ENCODE results near the gene ZBTB9. TPM values are rescaled to one million over a fixed set of nuclear protein-coding genes. Genes with fewer than 3 reads are reported as not detected.

Gene ZBTB9
- total RNA-seq, 4 donors from 2014 or later, result 3.1 to 3.7 (median 3.4) TPM

DNA sequence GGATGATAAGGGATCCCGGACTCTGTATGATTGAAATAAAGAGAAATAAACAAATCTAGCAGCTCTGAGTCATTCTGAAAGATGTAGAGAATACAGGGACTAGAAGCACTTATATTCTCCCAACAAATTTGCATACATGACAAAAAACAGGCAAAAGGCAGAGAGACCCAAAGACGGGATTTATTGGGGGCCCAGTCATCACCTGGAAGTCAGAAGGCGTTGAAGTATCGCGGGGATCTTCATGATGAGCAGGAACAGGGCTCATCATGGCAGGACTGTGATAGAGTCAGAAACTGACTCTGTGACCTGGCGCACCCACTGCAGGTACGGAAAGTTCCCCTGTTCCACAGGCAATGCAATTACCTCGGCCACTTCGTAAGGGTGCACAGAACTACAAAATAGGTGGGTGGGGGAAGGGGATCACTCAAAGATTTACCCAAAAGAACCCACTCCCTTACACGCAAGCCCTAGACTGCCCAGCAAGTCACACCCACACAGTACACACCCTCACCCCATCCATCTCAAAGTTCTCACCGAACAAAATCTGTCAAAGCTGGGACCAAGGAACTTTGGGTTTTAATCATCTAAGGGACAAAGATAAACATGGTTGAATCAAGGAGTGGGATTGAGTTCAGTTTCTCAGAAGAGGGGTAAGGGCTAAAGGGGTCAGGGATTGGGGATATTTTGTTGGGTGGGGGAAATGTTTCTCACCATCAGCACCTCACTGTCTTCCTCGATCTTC is 37.8 kb upstream of the ZBTB9 start:
- peaks cover 0 to 79% (median 32%) of the 10 kb centered on the region in 4 donors for H3K4me1 ChIP-seq
- DNase-seq (ENCODE audit: low spot score in 2 of 2), result no peak
- 43 to 47% methylated on average over 12 of the region's 12 CpGs for WGBS, 2 donors
- no peaks in the 10 kb centered on the region for H3K9me3 ChIP-seq
- peak overlapping the region in 3 of 4 donors; percentile 92 to 98 (median 97) for H3K27ac ChIP-seq
- TF ChIP-seq CTCF (IDR thresholded peaks at IDR 0.05), result no peak
- no peak for TF ChIP-seq POLR2A (IDR thresholded peaks at IDR 0.05)
- no peak for TF ChIP-seq EP300 (IDR thresholded peaks at IDR 0.05)
- H3K27me3 ChIP-seq, result no peaks in the 10 kb centered on the region
- H3K4me3 ChIP-seq, result peak overlapping the region; percentile 64 to 84 (median 77)
- H3K36me3 ChIP-seq, result peaks cover 0 to 44% (median 16%) of the 10 kb centered on the region in 3 donors

DNA sequence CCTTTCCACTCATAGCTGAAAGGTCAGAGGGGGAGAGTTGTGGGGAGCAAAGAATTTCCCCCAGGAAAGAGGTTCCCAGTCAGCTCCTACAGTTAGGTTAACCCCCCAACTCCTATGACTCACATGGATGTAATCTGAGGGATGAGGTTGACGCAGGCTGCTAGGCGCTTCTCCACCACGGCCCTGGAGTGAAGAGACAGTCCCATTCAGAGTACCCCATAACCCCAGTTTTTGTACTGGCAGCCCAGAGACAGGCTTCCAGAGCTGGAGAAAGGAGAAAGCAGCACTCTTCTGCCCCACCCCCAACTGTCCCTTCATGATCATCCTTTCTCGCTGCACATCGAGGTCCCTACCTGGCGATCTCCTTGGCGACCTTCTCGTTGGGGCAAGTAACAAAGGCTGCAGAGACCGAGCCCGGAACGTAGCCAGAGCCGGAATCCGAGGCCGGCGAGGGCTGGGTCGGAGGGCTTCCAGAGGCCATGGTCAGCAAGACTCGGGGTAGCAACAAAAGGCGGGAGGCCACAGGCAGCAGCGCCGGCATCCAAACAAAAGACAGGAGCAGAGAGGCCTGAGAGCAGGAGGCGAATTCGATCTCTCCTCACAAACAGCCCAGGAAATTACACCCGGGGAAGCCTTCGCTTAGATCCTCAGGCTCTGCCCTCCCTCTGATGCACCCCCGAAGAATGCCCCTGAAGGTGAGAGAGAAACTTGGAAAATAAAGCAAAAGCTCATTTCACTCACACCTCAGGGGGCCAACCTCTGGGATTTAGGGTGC is 37.1 kb upstream of the ZBTB9 start:
- WGBS, 2 donors, result 1% methylated on average over 22 to 25 of the region's 25 CpGs
- TF ChIP-seq POLR2A (IDR thresholded peaks at IDR 0.05) (no peak), EP300 (IDR thresholded peaks at IDR 0.05) (no peak), CTCF (IDR thresholded peaks at IDR 0.05) (no peak)

GRCh38 chr6:33417903-33418689 is 36.3 kb upstream of the ZBTB9 start, which contains the start of gene CUTA:
CUTA (minus strand) TSS chr6:33418107; CDS start chr6:33418000, 107 bp downstream.
- Histone ChIP-seq H3K4me3 (peak within 1 kb of the TSS; percentile 64 to 84 (median 77)), H3K27me3 (no peaks in the 10 kb centered on the region), H3K36me3 (peaks cover 0 to 34% (median 10%) of the 10 kb centered on the region in 3 donors), H3K4me1 (peaks cover 0 to 64% (median 23%) of the 10 kb centered on the region in 4 donors), H3K9me3 (no peaks in the 10 kb centered on the region), H3K27ac (peak within 1 kb of the TSS; percentile 97 to 98 (median 97))
- 1 to 2% methylated on average over 39 to 47 of the region's 51 CpGs for WGBS, 2 donors
- TF ChIP-seq CTCF (IDR thresholded peaks at IDR 0.05) (peak; percentile 34 to 78 (median 54)), EP300 (IDR thresholded peaks at IDR 0.05) (peak; percentile 97 to 98), POLR2A (IDR thresholded peaks at IDR 0.05) (peak; percentile 76 to 89)
- DNase-seq (ENCODE audit: low spot score in 2 of 2), result peak; percentile 96 to 98

More for the DNA sequence above, 37.1 kb upstream of the ZBTB9 start:
- H3K4me1 ChIP-seq, result peaks cover 0 to 71% (median 25%) of the 10 kb centered on the region in 4 donors
- no peaks in the 10 kb centered on the region for H3K27me3 ChIP-seq
- peak overlapping the region; percentile 92 to 98 (median 97) for H3K27ac ChIP-seq
- no peak for DNase-seq (ENCODE audit: low spot score in 2 of 2)
- peaks cover 0 to 42% (median 16%) of the 10 kb centered on the region in 3 donors for H3K36me3 ChIP-seq
- no peaks in the 10 kb centered on the region for H3K9me3 ChIP-seq
- peak overlapping the region; percentile 64 to 84 (median 77) for H3K4me3 ChIP-seq

DNA sequence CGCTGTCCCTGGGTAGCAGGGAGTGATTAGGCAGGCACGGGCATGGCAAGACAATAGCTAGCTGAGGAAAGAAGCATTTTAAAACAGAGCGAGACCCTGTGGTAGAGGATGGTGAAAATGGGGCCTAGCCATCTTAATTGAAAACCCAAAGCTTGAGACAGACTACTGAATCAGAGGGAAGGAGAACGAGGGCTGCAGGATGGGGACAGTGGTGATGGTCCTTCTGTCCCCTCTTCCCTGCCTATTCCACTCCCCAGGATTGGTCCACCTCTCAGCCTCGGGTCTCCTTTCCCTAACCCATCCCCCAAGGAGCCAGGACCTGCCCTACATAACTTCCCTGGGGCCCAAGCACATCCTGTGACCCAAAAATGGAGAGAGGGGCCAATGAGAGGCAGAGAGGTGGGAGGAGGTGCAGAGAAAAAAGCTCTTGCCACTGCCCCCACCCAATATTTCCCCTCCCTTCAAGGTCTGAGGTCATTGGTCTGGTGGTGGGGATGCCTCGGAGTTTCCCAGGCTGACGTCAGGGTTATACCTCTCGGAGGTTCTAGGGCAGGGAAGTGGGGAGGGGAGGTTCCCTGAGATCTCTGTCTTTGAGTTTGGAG is 35.6 kb upstream of the ZBTB9 start:
- TF ChIP-seq CTCF (IDR thresholded peaks at IDR 0.05) (no peak), EP300 (IDR thresholded peaks at IDR 0.05) (no peak), POLR2A (IDR thresholded peaks at IDR 0.05) (no peak)
- H3K9me3 ChIP-seq, result no peaks in the 10 kb centered on the region
- peaks cover 0 to 27% (median 7%) of the 10 kb centered on the region in 3 donors for H3K36me3 ChIP-seq
- WGBS, 2 donors, result 28 to 30% methylated on average over 8 of the region's 8 CpGs
- peak overlapping the region; percentile 22 to 80 (median 61) for H3K4me3 ChIP-seq
- H3K27ac ChIP-seq, result peak overlapping the region; percentile 97 to 98 (median 97)
- no peaks in the 10 kb centered on the region for H3K27me3 ChIP-seq
- peaks cover 0 to 61% (median 23%) of the 10 kb centered on the region in 4 donors for H3K4me1 ChIP-seq
- no peak for DNase-seq (ENCODE audit: low spot score in 2 of 2)
